GM12892 (cell line): ENCODE results near the gene SPAG17.

Experiments used
- POLR2A ChIP-seq: IDR thresholded peaks from 2 replicates; pipeline ENCODE4 v1.6.1; 2011; ENCODE audit warnings: low read depth, low read length, control low read depth
- TAF1 ChIP-seq: IDR thresholded peaks from 2 replicates; pipeline ENCODE4 v1.6.1; 2011; ENCODE audit warnings: low read depth, mild to moderate bottlenecking, control low read depth, low read length, borderline replicate concordance

DNA sequence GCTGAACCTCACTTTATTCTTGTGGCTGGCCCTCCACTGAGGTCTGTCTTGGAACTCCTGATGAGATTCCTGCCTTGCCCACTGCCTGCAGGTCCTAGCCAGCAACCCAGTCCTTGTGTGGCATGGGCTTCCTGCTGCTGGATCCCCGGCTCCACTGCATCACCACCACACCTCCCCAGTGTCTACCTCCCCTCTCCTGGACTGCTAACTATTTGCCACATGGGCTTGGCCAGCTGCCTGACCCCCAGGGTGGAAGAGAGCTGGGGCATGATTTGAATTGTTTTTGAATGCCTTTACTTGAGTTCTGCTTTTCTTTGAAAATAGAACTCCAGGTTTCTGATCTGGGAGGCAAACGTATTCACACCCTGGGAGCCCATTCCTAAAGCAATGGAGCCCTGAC lies 41.2 kb downstream of the SPAG17 start:
- TF ChIP-seq POLR2A = no peak
- no peak for TF ChIP-seq TAF1
